ENCODE results near the gene MNS1. TPM values are rescaled to one million over a fixed set of nuclear protein-coding genes. Genes with fewer than 3 reads are reported as not detected.

Gene MNS1
- total and polyA plus RNA-seq, 2 experiments from 2014 or later = 2.9 to 16.9 TPM

- Histone ChIP-seq H3K4me2 (no peak overlapping the region), H3K36me3 (ENCODE audit: insufficient read depth) (no peaks in the 10 kb centered on the region), H3F3A (replicated peaks; ENCODE audit: low read depth) (no peaks in the 10 kb centered on the region), H3K27ac (ENCODE audit: low read depth) (no peak overlapping the region), H3K79me2 (replicated peaks; ENCODE audit: insufficient read depth) (no peaks in the 10 kb centered on the region), H4K20me1 (replicated peaks; ENCODE audit: insufficient read depth) (no peaks in the 10 kb centered on the region), H3K27me3 (ENCODE audit: insufficient read depth) (no peaks in the 10 kb centered on the region), H3K9me2 (ENCODE audit: insufficient read depth) (no peaks in the 10 kb centered on the region), H3K4me1 (ENCODE audit: insufficient read depth) (no peaks in the 10 kb centered on the region), H2AFZ (no peak overlapping the region), H3K4me3 (no peak overlapping the region)
- Mint-ChIP-seq H3K36me3 (ENCODE audit: low read depth) (no peaks in the 10 kb centered on the region), H3K27me3 (ENCODE audit: insufficient read depth, low read depth, poor library complexity) (peaks cover 4% of the 10 kb centered on the region), H3K4me1 (no peaks in the 10 kb centered on the region), H3K27ac (no peak overlapping the region), H3K4me3 (no peak overlapping the region), H3K9me3 (no peaks in the 10 kb centered on the region; the same call in 2 of the 3 replicates)
- DNase-seq (ENCODE audit: low spot score) (no peak), ATAC-seq (no peak)
- TF ChIP-seq JUNB (IDR thresholded peaks at IDR 0.05; ENCODE audit: unreplicated experiment) = no peak
- no peak for TF ChIP-seq EZH2phosphoT487 (IDR thresholded peaks at IDR 0.05; ENCODE audit: unreplicated experiment)
- TF ChIP-seq ZNF331 (CRISPR knock-in tag; IDR thresholded peaks at IDR 0.05; ENCODE audit: low read depth) = no peak
- TF ChIP-seq REST (IDR thresholded peaks at IDR 0.05; ENCODE audit: unreplicated experiment) = no peak
- TF ChIP-seq CREB1 (CRISPR knock-in tag; IDR thresholded peaks at IDR 0.05; ENCODE audit: low read depth) = no peak
- TF ChIP-seq STAT1 (IDR thresholded peaks at IDR 0.05; ENCODE audit: unreplicated experiment) = no peak
- TF ChIP-seq NANOG (IDR thresholded peaks at IDR 0.05; ENCODE audit: borderline replicate concordance) = no peak
- TF ChIP-seq ZNF114 (CRISPR knock-in tag; IDR thresholded peaks at IDR 0.05) = no peak
- no peak for TF ChIP-seq EZH2 (IDR thresholded peaks at IDR 0.05; ENCODE audit: low read depth, unreplicated experiment)
- TF ChIP-seq CTCF (conservative IDR thresholded peaks at IDR 0.05; ENCODE audit: low read depth in 2 of 2) = no peak
- no peak for TF ChIP-seq ETS1 (IDR thresholded peaks at IDR 0.05)
- no peak for TF ChIP-seq ZNF462 (CRISPR knock-in tag; IDR thresholded peaks at IDR 0.05)
Observed at GRCh38 chr15:56495533-56495932, 30.6 kb upstream of the MNS1 start.

All from GM23338 (cell line).